ENCODE results near the gene HIPK2. TPM values are rescaled to one million over a fixed set of nuclear protein-coding genes. Genes with fewer than 3 reads are reported as not detected.

HIPK2 gene
- total and polyA plus RNA-seq, 2 donors (not counting 3 experiments of a cell fraction or from before 2014, with no cell fraction given) = 9.0 to 43.8 TPM

DNA sequence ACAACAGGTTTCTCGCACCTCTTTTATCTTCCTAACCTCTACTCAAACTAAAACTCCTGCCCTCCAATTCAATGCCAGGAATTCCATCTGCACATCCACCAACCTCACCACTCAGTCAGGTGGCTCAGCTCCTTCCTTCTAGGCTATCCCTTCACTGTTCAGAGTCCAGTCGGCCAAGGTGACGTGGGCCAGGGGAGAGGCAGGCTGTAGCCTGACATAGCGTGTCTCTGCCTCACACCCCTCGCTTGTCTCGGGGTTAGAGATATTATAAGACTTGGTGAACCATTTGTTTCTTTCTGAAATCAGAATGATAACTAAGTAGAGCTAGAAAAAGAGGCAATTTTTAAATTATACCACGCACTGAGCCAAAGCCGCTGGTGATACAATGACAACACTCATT lies 31.1 kb downstream of the HIPK2 start:
- no peak for DNase-seq (ENCODE audit: low read depth, low spot score)
- H3K4me2 ChIP-seq (ENCODE audit: insufficient read depth, low read length) = no peak overlapping the region
- dilution Hi-C loops (cut with MboI; ENCODE audit: extremely low pct_ligation_motif_present, low sequenced_read_pairs) = no loop called here
- no peak for FAIRE-seq
- H3K79me2 ChIP-seq (ENCODE audit: control insufficient read depth, insufficient read depth, low read length) = peaks cover 96% of the 10 kb centered on the region
- H3K9me3 ChIP-seq (replicated peaks; ENCODE audit: control insufficient read depth, insufficient read depth, low read length) = no peaks in the 10 kb centered on the region
- ChIA-PET CTCF (interaction anchor here (1.9 to 2.7 kb wide), 2 partner anchors 10 to 100 kb away, joined by 12 read pairs; no protein-coding TSS in a partner anchor), POLR2A (no interaction called here)
- no peaks in the 10 kb centered on the region for H4K20me1 ChIP-seq (replicated peaks; ENCODE audit: control insufficient read depth, extremely low read depth, insufficient read depth, low read length)
- H3K27me3 ChIP-seq (ENCODE audit: control insufficient read depth in 2 of 2, insufficient read depth in 2 of 2, low read length in 2 of 2) = no peaks in the 10 kb centered on the region
- H3K36me3 ChIP-seq (ENCODE audit: control insufficient read depth in 2 of 2, extremely low read depth in 1 of 2, insufficient read depth in 2 of 2, low read length in 2 of 2) = peaks cover 0 to 2% of the 10 kb centered on the region in 2 experiments
- no peak for TF ChIP-seq JUN (IDR thresholded peaks at IDR 0.05; ENCODE audit: borderline replicate concordance, insufficient read depth, insufficient read length, low read depth)
- TF ChIP-seq, protein P1, sequence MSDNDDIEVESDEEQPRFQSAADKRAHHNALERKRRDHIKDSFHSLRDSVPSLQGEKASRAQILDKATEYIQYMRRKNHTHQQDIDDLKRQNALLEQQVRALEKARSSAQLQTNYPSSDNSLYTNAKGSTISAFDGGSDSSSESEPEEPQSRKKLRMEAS (IDR thresholded peaks at IDR 0.05; ENCODE audit: insufficient read depth, insufficient read length) = no peak
- H3K4me1 ChIP-seq (ENCODE audit: control insufficient read depth, extremely low read depth, insufficient read depth, low read length) = no peaks in the 10 kb centered on the region
- no peak overlapping the region for H2AFZ ChIP-seq (ENCODE audit: low read depth, low read length)
- intact Hi-C loops (cut with micrococcal nuclease) = no loop called here
- no peaks in the 10 kb centered on the region for H3K9me1 ChIP-seq (replicated peaks; ENCODE audit: control insufficient read depth, extremely low read depth, insufficient read depth, low read length)
- BruUV-seq (replicated peaks) = no TSS peak
- no peak overlapping the region for H3K9ac ChIP-seq (replicated peaks; ENCODE audit: extremely low read depth, insufficient read depth, low read length)
- no peak overlapping the region for H3K27ac ChIP-seq (ENCODE audit: insufficient read depth, low read depth, low read length)
- no peak overlapping the region for H3K4me3 ChIP-seq (replicated peaks in 1 of 3; ENCODE audit: insufficient read depth in 1 of 3, low read depth in 1 of 3, low read length in 3 of 3)

DNA sequence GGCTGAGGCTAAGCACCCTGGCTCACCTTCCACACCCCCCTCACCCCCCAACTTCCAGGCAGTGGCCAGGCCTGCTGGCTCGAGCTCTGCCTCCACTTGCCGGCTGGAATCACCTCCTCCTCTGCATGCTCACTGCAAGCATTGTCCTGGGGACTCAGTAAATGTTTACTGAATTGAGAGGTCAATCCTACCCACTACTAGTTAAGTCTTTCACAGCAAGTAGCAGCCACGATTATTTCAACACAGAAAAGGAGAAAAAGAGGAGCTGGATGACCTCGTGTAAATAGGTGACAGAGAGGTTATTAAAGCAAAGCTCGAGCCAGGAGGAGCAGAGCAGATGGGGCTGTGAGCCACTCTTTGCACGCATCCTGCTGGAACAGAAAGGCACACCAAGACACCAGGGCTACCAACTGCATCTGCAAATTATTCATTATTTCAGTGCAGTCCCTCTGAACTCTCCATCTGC lies 32.1 kb downstream of the HIPK2 start:
- no TSS peak for BruUV-seq (replicated peaks)
- TF ChIP-seq POLR2AphosphoS5 (IDR thresholded peaks at IDR 0.05; ENCODE audit: insufficient read depth, low read depth, low read length) (no peak), POLR2A (IDR thresholded peaks at IDR 0.05; ENCODE audit: low read depth, low read length) (no peak), JUN (IDR thresholded peaks at IDR 0.05; ENCODE audit: borderline replicate concordance, insufficient read depth, insufficient read length, low read depth) (no peak), EZH2 (IDR thresholded peaks at IDR 0.05; ENCODE audit: borderline replicate concordance, low read depth, low read length, severe bottlenecking) (no peak), GATA2 (IDR thresholded peaks at IDR 0.05; ENCODE audit: insufficient read depth, insufficient read length, low read depth, low read length) (no peak), MYC (IDR thresholded peaks at IDR 0.05; ENCODE audit: low read depth, low read length) (no peak), FOS (IDR thresholded peaks at IDR 0.05; ENCODE audit: borderline replicate concordance, insufficient read depth, low read length) (no peak)
- TF ChIP-seq, protein P1 (IDR thresholded peaks at IDR 0.05; ENCODE audit: insufficient read depth, insufficient read length) = no peak
- TF ChIP-seq, protein P2, sequence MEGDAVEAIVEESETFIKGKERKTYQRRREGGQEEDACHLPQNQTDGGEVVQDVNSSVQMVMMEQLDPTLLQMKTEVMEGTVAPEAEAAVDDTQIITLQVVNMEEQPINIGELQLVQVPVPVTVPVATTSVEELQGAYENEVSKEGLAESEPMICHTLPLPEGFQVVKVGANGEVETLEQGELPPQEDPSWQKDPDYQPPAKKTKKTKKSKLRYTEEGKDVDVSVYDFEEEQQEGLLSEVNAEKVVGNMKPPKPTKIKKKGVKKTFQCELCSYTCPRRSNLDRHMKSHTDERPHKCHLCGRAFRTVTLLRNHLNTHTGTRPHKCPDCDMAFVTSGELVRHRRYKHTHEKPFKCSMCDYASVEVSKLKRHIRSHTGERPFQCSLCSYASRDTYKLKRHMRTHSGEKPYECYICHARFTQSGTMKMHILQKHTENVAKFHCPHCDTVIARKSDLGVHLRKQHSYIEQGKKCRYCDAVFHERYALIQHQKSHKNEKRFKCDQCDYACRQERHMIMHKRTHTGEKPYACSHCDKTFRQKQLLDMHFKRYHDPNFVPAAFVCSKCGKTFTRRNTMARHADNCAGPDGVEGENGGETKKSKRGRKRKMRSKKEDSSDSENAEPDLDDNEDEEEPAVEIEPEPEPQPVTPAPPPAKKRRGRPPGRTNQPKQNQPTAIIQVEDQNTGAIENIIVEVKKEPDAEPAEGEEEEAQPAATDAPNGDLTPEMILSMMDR (IDR thresholded peaks at IDR 0.05; ENCODE audit: extremely low read depth in 1 of 2, insufficient read depth in 1 of 2, low read depth in 1 of 2, low read length in 2 of 2) = no peak
- Histone ChIP-seq H2AFZ (ENCODE audit: low read depth, low read length) (no peak overlapping the region), H3K9ac (replicated peaks; ENCODE audit: extremely low read depth, insufficient read depth, low read length) (no peak overlapping the region), H4K20me1 (replicated peaks; ENCODE audit: control insufficient read depth, extremely low read depth, insufficient read depth, low read length) (no peaks in the 10 kb centered on the region), H3K27me3 (ENCODE audit: control insufficient read depth in 2 of 2, insufficient read depth in 2 of 2, low read length in 2 of 2) (no peaks in the 10 kb centered on the region), H3K4me2 (ENCODE audit: insufficient read depth, low read length) (no peak overlapping the region), H3K79me2 (ENCODE audit: control insufficient read depth, insufficient read depth, low read length) (peaks cover 97% of the 10 kb centered on the region), H3K9me1 (replicated peaks; ENCODE audit: control insufficient read depth, extremely low read depth, insufficient read depth, low read length) (no peaks in the 10 kb centered on the region), H3K27ac (ENCODE audit: insufficient read depth, low read depth, low read length) (no peak overlapping the region), H3K4me3 (replicated peaks in 1 of 3; ENCODE audit: insufficient read depth in 1 of 3, low read depth in 1 of 3, low read length in 3 of 3) (no peak overlapping the region), H3K4me1 (ENCODE audit: control insufficient read depth, extremely low read depth, insufficient read depth, low read length) (no peaks in the 10 kb centered on the region), H3K36me3 (ENCODE audit: control insufficient read depth in 2 of 2, extremely low read depth in 1 of 2, insufficient read depth in 2 of 2, low read length in 2 of 2) (peaks cover 0 to 2% of the 10 kb centered on the region in 2 experiments), H3K9me3 (replicated peaks; ENCODE audit: control insufficient read depth, insufficient read depth, low read length) (no peaks in the 10 kb centered on the region)
- intact Hi-C loops (cut with micrococcal nuclease) = no loop called here
- dilution Hi-C loops (cut with MboI; ENCODE audit: extremely low pct_ligation_motif_present, low sequenced_read_pairs) = no loop called here
- POLR2A ChIA-PET = no interaction called here
- FAIRE-seq (no peak), DNase-seq (ENCODE audit: low read depth, low spot score) (no peak)
- CTCF ChIA-PET = interaction anchor here (0.6 to 2.7 kb wide), 9 partner anchors 9 to 257 kb away, joined by 3 to 12 read pairs (median 4); no protein-coding TSS in a partner anchor

Measured in endothelial cell of umbilical vein (primary cell).